GM12892 (cell line): ENCODE results near the gene AIF1. TPM values are rescaled to one million over a fixed set of nuclear protein-coding genes. Genes with fewer than 3 reads are reported as not detected.
A peak's percentile ranks its signal among the peaks of the same experiment; 100 is the strongest.

Source experiments
- DNase-seq: peaks from one replicate; pipeline ENCODE4 v3.0.0; 2011; ENCODE audit not compliant: insufficient read length
- FAIRE-seq: peaks from 2 replicates; lab custom pipeline; 2011; peaks lifted over from hg19 to GRCh38; lab: Jason Lieb, UNC
- POLR2A ChIP-seq: IDR thresholded peaks from 2 replicates; pipeline ENCODE4 v1.6.1; 2011; ENCODE audit warnings: low read depth, low read length, control low read depth
- POLR2AphosphoS5 ChIP-seq: IDR thresholded peaks from 2 replicates; pipeline ENCODE4 v1.6.1; 2011; ENCODE audit warnings: low read depth, low read length, control low read depth
- TAF1 ChIP-seq: IDR thresholded peaks from 2 replicates; pipeline ENCODE4 v1.6.1; 2011; ENCODE audit warnings: low read depth, mild to moderate bottlenecking, control low read depth, low read length, borderline replicate concordance
- polyA plus RNA-seq: library from polyadenylated mRNA; unstranded; fragments of >200 nt; gene quantifications from one replicate; pipeline ENCODE4 v1.2.1, GENCODE V29; 2012; ENCODE audit warnings: missing spikeins, inconsistent platforms; ENCODE audit not compliant: missing spikeins

Gene AIF1
- polyA plus RNA-seq = 48.0 TPM

DNA sequence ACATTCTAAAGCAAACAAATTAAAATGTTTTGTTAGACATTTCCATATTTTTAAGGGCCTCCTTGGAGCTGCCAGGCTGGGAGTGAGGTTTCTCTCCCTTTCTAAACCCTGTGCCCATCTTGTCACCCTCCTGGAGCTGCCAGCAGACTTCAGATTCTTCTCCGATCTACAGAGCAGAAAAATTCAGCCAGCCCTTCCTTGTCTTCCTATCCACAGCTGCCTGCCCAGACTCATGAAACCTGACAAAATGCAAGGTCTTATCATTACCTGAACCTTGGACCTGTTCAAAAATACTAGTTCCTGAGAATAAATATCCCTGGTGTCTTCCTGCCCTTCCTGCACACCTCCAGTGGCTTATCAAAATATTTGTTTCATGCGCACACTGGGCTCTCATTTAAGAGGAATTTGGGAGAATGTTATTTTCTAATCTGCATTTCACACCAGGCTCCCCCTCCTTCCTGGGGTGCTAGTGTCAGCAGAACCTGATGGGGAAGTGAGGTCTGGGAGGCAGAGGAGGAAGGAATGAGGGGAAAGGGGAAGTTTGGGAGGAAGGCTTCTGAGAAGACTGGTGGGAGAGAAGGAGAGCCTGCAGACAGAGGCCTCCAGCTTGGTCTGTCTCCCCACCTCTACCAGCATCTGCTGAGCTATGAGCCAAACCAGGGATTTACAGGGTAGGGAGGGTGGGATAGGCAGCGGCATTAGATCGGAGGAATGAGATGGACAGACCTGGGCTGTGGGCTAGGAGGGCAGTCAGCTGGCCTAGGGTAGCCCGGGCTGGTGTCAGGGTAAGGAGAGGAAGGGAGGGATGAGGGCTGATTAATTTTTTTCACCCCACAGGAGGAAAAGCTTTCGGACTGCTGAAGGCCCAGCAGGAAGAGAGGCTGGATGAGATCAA is at the start of gene AIF1:
AIF1 (plus strand) TSS at position 551 of the 895 bp plus-strand sequence; CDS start at position 647, 96 bp downstream.
- DNase-seq (no peak), FAIRE-seq (no peak)
- TF ChIP-seq TAF1 (no peak), POLR2AphosphoS5 (no peak), POLR2A (no peak)

DNA sequence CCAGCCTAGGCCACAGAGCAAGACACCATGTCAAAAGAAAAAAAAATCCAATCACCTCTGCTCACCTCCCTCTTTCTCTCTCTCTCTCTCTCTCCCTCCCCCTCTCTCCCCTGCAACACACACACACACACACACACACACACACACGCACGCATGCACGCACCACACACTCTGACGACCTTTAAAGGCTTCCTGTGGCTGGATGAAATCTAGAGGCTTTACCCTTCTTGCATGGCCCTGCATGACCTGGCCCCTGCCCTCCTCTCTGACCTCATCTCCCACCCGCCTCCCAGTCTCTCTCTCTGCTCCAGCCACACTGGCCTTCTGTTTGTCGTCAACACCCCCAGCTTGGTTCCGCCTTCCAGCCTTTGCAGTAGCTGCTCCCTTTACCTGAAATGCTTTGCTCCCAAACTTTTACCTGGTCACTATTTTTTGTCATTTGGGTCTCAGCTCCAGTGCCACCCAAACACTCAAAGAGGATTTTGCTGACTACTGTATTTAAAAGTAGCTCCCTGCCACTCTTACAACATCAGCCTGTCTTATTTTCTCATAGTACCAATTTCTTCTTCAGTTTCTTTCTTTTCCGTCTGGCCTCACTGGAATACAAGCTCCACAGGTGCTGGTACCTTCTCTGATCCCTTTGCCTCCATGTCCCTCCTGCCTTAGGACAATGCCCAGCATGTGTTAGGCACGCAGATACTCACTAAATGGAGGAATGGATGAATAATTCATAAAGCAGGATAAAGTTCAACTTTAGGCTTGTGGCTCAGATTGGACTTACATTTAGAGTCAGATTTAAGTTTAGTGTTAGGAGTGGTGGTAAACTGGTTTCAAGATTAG is 47.3 kb upstream of the AIF1 start:
- FAIRE-seq (peak; percentile 48), DNase-seq (no peak)
- 0 out of 2 replicates have a peak, but pooled peaks have one; percentile 20 for TF ChIP-seq POLR2AphosphoS5
- TF ChIP-seq POLR2A = no peak

- no peak for DNase-seq
- TF ChIP-seq TAF1 (no peak), POLR2AphosphoS5 (peak; percentile 41; the same call in 1 of the 2 replicates)
- peak; percentile 98 for FAIRE-seq
These were observed 46.5 kb upstream of the AIF1 start for GRCh38 chr6:31568537-31568961.

DNA sequence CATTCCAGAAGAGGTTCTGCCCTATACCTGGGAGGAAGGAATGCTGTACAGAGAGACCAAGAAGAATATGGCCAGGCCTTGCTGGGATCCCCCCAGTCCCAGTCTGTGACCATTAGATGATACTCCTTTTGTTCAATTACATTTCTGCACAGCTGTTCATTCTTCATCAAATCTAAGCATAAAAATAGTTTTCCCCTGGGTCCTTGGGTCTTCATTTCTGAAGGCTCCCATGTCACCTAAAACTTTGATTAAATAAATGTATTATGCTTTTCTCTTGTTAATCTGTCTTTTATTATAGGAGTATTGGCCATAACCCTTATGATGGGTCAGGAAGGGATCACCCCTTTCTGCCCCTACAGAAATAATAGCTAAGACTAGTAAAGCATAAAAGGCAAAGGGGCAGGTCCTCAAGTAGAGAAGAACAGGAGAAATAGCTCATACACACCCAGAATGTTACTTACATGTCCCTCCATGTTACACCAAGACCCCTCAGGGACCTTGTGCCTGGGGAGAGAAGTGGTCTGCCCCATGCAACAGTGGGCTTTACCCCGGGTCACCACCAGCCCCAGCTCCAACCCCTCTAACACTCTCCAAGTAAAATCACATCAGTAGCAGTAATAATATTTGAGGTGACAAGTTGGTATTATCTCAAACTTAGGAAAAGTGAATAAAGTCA is 45.0 kb upstream of the AIF1 start:
- TF ChIP-seq POLR2AphosphoS5 = no peak
- TF ChIP-seq POLR2A = no peak
- no peak for TF ChIP-seq TAF1
- no peak for FAIRE-seq
- DNase-seq = no peak

- TF ChIP-seq TAF1 (peak; percentile 30; the same call in 1 of the 2 replicates), POLR2A (peak; percentile 93), POLR2AphosphoS5 (peak; percentile 91)
- FAIRE-seq (peak; percentile 95), DNase-seq (no peak)
These were observed 42.8 kb upstream of the AIF1 start, which contains the start of gene LTA for GRCh38 chr6:31572041-31572911. LTA (plus strand) TSS chr6:31572289; CDS start chr6:31572743, 454 bp downstream.

GRCh38 chr6:31573239-31574105 is 41.6 kb upstream of the AIF1 start:
- no peak for TF ChIP-seq POLR2AphosphoS5
- DNase-seq (no peak), FAIRE-seq (peak; percentile 30)

- TF ChIP-seq POLR2A (no peak), POLR2AphosphoS5 (peak; percentile 51; the same call in 1 of the 2 replicates), TAF1 (0 out of 2 replicates have a peak, but pooled peaks have one; percentile 46)
- FAIRE-seq (peak; percentile 84), DNase-seq (no peak)
These were observed 40.6 kb upstream of the AIF1 start for GRCh38 chr6:31574106-31575061.

GRCh38 chr6:31575335-31575901 is 39.6 kb upstream of the AIF1 start, which contains the start of gene TNF:
TNF (plus strand) TSS chr6:31575565; CDS start chr6:31575742, 177 bp downstream.
- DNase-seq (no peak), FAIRE-seq (peak; percentile 93)
- TF ChIP-seq POLR2A (peak; percentile 100), POLR2AphosphoS5 (peak; percentile 100), TAF1 (peak; percentile 91)
